ENCODE results near the gene SLC6A13.

- TF ChIP-seq CTCF (IDR thresholded peaks at IDR 0.05; ENCODE audit: poor library complexity, severe bottlenecking) (no peak), POLR2AphosphoS5 (IDR thresholded peaks at IDR 0.05) (no peak), EP300 (conservative IDR thresholded peaks at IDR 0.05; ENCODE audit: poor library complexity, severe bottlenecking) (no peak), EZH2 (IDR thresholded peaks at IDR 0.05; ENCODE audit: borderline replicate concordance, insufficient read depth, low read length, poor library complexity, severe bottlenecking) (no peak), SMC3 (conservative IDR thresholded peaks at IDR 0.05; ENCODE audit: poor library complexity) (no peak), RAD21 (conservative IDR thresholded peaks at IDR 0.05) (no peak)
These were observed 2.5 kb upstream of the SLC6A13 start for GRCh38 chr12:265096-265495.

Data from neural cell (in vitro differentiated cells).